Ishikawa (cell line): ENCODE data around the gene VPS16.

Experiments used
- CEBPB ChIP-seq: IDR thresholded peaks from 2 replicates; pipeline ENCODE4 v1.6.1; 2012
- CREB1 ChIP-seq: IDR thresholded peaks from 2 replicates; pipeline ENCODE4 v1.6.1; 2012; ENCODE audit warnings: low read depth
- EGR1 ChIP-seq: IDR thresholded peaks from 2 replicates; pipeline ENCODE4 v1.6.1; 2012
- EP300 ChIP-seq: IDR thresholded peaks from 2 replicates; pipeline ENCODE4 v1.6.1; 2012; ENCODE audit warnings: borderline replicate concordance
- FOXM1 ChIP-seq: IDR thresholded peaks from 2 replicates; pipeline ENCODE4 v1.6.1; 2012; ENCODE audit warnings: low read depth, borderline replicate concordance
- MAX ChIP-seq: IDR thresholded peaks from 2 replicates; pipeline ENCODE4 v1.6.1; 2012
- NFIC ChIP-seq: IDR thresholded peaks from 2 replicates; pipeline ENCODE4 v1.6.1; 2012
- RAD21 ChIP-seq: IDR thresholded peaks from 2 replicates; pipeline ENCODE4 v1.6.1; 2012; ENCODE audit warnings: low read depth
- REST ChIP-seq: IDR thresholded peaks from 2 replicates; pipeline ENCODE4 v1.6.1; 2012; ENCODE audit warnings: low read depth, mild to moderate bottlenecking
- TAF1 ChIP-seq: IDR thresholded peaks from 2 replicates; pipeline ENCODE4 v1.6.1; 2012; ENCODE audit warnings: low read depth, mild to moderate bottlenecking
- TCF12 ChIP-seq: IDR thresholded peaks from 2 replicates; pipeline ENCODE4 v1.6.1; 2012; ENCODE audit warnings: low read depth
- TEAD4 ChIP-seq: IDR thresholded peaks from 2 replicates; pipeline ENCODE4 v1.6.1; 2012
- USF1 ChIP-seq: IDR thresholded peaks from 2 replicates; pipeline ENCODE4 v1.6.1; 2012
- YY1 ChIP-seq: IDR thresholded peaks from 2 replicates; pipeline ENCODE4 v1.6.1; 2012; ENCODE audit warnings: low read depth
- ZBTB7A ChIP-seq: IDR thresholded peaks from 2 replicates; pipeline ENCODE4 v1.6.1; 2012; ENCODE audit warnings: low read depth

VPS16 gene

GRCh38 chr20:2799271-2799670 lies 41.3 kb upstream of the VPS16 start:
- TF ChIP-seq REST: no peak
- TF ChIP-seq CREB1: no peak
- TF ChIP-seq FOXM1: no peak
- no peak for TF ChIP-seq ZBTB7A
- no peak for TF ChIP-seq MAX
- TF ChIP-seq TEAD4: no peak
- TF ChIP-seq TCF12: no peak
- no peak for TF ChIP-seq YY1

GRCh38 chr20:2799688-2800520 lies 40.6 kb upstream of the VPS16 start:
- TF ChIP-seq MAX (no peak), RAD21 (no peak), FOXM1 (no peak), NFIC (no peak), CEBPB (no peak), TAF1 (no peak), YY1 (no peak)

GRCh38 chr20:2800521-2801285 lies 39.8 kb upstream of the VPS16 start, which contains the start of gene CPXM1:
Gene CPXM1 (minus strand): TSS chr20:2800627. CDS start chr20:2800572, 55 bp downstream.
- no peak for TF ChIP-seq EGR1
- no peak for TF ChIP-seq YY1
- TF ChIP-seq TCF12: no peak
- TF ChIP-seq NFIC: no peak
- no peak for TF ChIP-seq CREB1
- TF ChIP-seq TEAD4: no peak
- no peak for TF ChIP-seq EP300
- no peak for TF ChIP-seq USF1
- TF ChIP-seq REST: no peak
- TF ChIP-seq CEBPB: no peak
- no peak for TF ChIP-seq ZBTB7A
- TF ChIP-seq TAF1: no peak
- TF ChIP-seq FOXM1: no peak
- no peak for TF ChIP-seq RAD21
- no peak for TF ChIP-seq MAX

- TF ChIP-seq EP300: no peak
- TF ChIP-seq CEBPB: no peak
- TF ChIP-seq EGR1: no peak
- no peak for TF ChIP-seq YY1
- TF ChIP-seq REST: no peak
- no peak for TF ChIP-seq USF1
- no peak for TF ChIP-seq FOXM1
- TF ChIP-seq CREB1: no peak
- no peak for TF ChIP-seq NFIC
- no peak for TF ChIP-seq MAX
- no peak for TF ChIP-seq TEAD4
- no peak for TF ChIP-seq TAF1
- no peak for TF ChIP-seq RAD21
- TF ChIP-seq ZBTB7A: no peak
- no peak for TF ChIP-seq TCF12
Observed at GRCh38 chr20:2801286-2801728, 39.2 kb upstream of the VPS16 start.
